ENCODE measurements around the gene KDM2A. TPM values are rescaled to one million over a fixed set of nuclear protein-coding genes. Genes with fewer than 3 reads are reported as not detected.

KDM2A gene
- total and polyA plus RNA-seq, 2 donors (not counting 3 experiments of a cell fraction or from before 2014, with no cell fraction given), result 72.2 to 79.5 TPM

GRCh38 chr11:67304511-67305113 lies 185.5 kb downstream of the KDM2A start:
- no peaks in the 10 kb centered on the region for H3K27me3 ChIP-seq (ENCODE audit: control insufficient read depth in 2 of 2, insufficient read depth in 2 of 2, low read length in 2 of 2)
- H2AFZ ChIP-seq (ENCODE audit: low read depth, low read length), result no peak overlapping the region
- DNase-seq (ENCODE audit: low read depth, low spot score), result no peak
- H4K20me1 ChIP-seq (replicated peaks; ENCODE audit: control insufficient read depth, extremely low read depth, insufficient read depth, low read length), result no peaks in the 10 kb centered on the region
- TF ChIP-seq MAX (IDR thresholded peaks at IDR 0.05; ENCODE audit: insufficient read depth, insufficient read length) (no peak), FOS (IDR thresholded peaks at IDR 0.05; ENCODE audit: borderline replicate concordance, insufficient read depth, low read length) (no peak), MYC (IDR thresholded peaks at IDR 0.05; ENCODE audit: low read depth, low read length) (no peak), CTCF (IDR thresholded peaks at IDR 0.05; ENCODE audit: extremely low read depth in 1 of 2, insufficient read depth in 1 of 2, low read depth in 1 of 2, low read length in 2 of 2) (no peak), POLR2AphosphoS5 (IDR thresholded peaks at IDR 0.05; ENCODE audit: insufficient read depth, low read depth, low read length) (no peak), JUN (IDR thresholded peaks at IDR 0.05; ENCODE audit: borderline replicate concordance, insufficient read depth, insufficient read length, low read depth) (no peak), EZH2 (IDR thresholded peaks at IDR 0.05; ENCODE audit: borderline replicate concordance, low read depth, low read length, severe bottlenecking) (no peak), POLR2A (IDR thresholded peaks at IDR 0.05; ENCODE audit: low read depth, low read length) (no peak), GATA2 (IDR thresholded peaks at IDR 0.05; ENCODE audit: insufficient read depth, insufficient read length, low read depth, low read length) (no peak)
- FAIRE-seq, result no peak
- dilution Hi-C loops (cut with MboI; ENCODE audit: extremely low pct_ligation_motif_present, low sequenced_read_pairs) (no loop called here), intact Hi-C loops (cut with micrococcal nuclease) (no loop called here)
- ChIA-PET POLR2A (no interaction called here), CTCF (interaction anchor here (1.3 kb wide), 1 partner anchor 78 kb away, joined by 4 read pairs; no protein-coding TSS in a partner anchor)
- no TSS peak for BruUV-seq (replicated peaks)
- peak overlapping the region in 1 of 3 experiments; percentile 89 for H3K4me3 ChIP-seq (replicated peaks in 1 of 3; ENCODE audit: insufficient read depth in 1 of 3, low read depth in 1 of 3, low read length in 3 of 3)
- peaks cover 3% of the 10 kb centered on the region for H3K4me1 ChIP-seq (ENCODE audit: control insufficient read depth, extremely low read depth, insufficient read depth, low read length)
- no peak overlapping the region for H3K9ac ChIP-seq (replicated peaks; ENCODE audit: extremely low read depth, insufficient read depth, low read length)
- no peaks in the 10 kb centered on the region for H3K79me2 ChIP-seq (ENCODE audit: control insufficient read depth, insufficient read depth, low read length)
- H3K27ac ChIP-seq (ENCODE audit: insufficient read depth, low read depth, low read length), result no peak overlapping the region
- no peaks in the 10 kb centered on the region for H3K9me1 ChIP-seq (replicated peaks; ENCODE audit: control insufficient read depth, extremely low read depth, insufficient read depth, low read length)
- H3K36me3 ChIP-seq (ENCODE audit: control insufficient read depth in 2 of 2, extremely low read depth in 1 of 2, insufficient read depth in 2 of 2, low read length in 2 of 2), result peaks cover 0 to 19% of the 10 kb centered on the region in 2 experiments
- peak overlapping the region; percentile 58 for H3K4me2 ChIP-seq (ENCODE audit: insufficient read depth, low read length)
- H3K9me3 ChIP-seq (replicated peaks; ENCODE audit: control insufficient read depth, insufficient read depth, low read length), result no peaks in the 10 kb centered on the region
